HepG2 (cell line): ENCODE results near the gene IYD. TPM values are rescaled to one million over a fixed set of nuclear protein-coding genes. Genes with fewer than 3 reads are reported as not detected.

Experiments
- ETV5 ChIP-seq: IDR thresholded peaks from 2 replicates; pipeline ENCODE4 v1.6.1; 2018; ENCODE audit warnings: missing biosample characterization, missing genetic modification reagents, inconsistent platforms, borderline replicate concordance
- GATAD1 ChIP-seq: IDR thresholded peaks from 2 replicates; pipeline ENCODE4 v1.6.1; 2016; ENCODE audit warnings: missing genetic modification reagents, missing compliant biosample characterization
- HNRNPUL1 ChIP-seq: fragments of 200-400 bp; formaldehyde crosslinking; IDR thresholded peaks from 2 replicates; pipeline ENCODE4 v1.6.1; 2017; ENCODE audit warnings: low read depth, mild to moderate bottlenecking, low read length, moderate library complexity
- KDM2A ChIP-seq: sonication (generic); formaldehyde crosslinking; IDR thresholded peaks from 2 replicates; pipeline ENCODE4 v1.4.0; 2020; ENCODE audit warnings: low read depth, missing genetic modification reagents, borderline replicate concordance
- KDM5B ChIP-seq: sonication (generic); formaldehyde crosslinking; IDR thresholded peaks from 2 replicates; pipeline ENCODE4 v1.4.0; 2020; ENCODE audit warnings: missing genetic modification reagents, mild to moderate bottlenecking, borderline replicate concordance
- MYC ChIP-seq: sonication (generic); formaldehyde crosslinking; IDR thresholded peaks from 2 replicates; pipeline ENCODE4 v1.9.0; 2021; ENCODE audit warnings: missing genetic modification reagents, borderline replicate concordance
- NCOR1 ChIP-seq: fragments of 200-600 bp; sonication (generic); IDR thresholded peaks from 2 replicates; pipeline ENCODE4 v1.7.0; 2017; ENCODE audit warnings: antibody characterized with exemption, low read length, borderline replicate concordance
- NRL ChIP-seq: sonication (generic); formaldehyde crosslinking; IDR thresholded peaks from 2 replicates; pipeline ENCODE4 v1.5.0; 2020; ENCODE audit warnings: missing genetic modification reagents, mild to moderate bottlenecking, moderate library complexity, borderline replicate concordance
- SMC3 ChIP-seq: IDR thresholded peaks from 2 replicates; pipeline ENCODE4 v1.6.1; 2011; ENCODE audit warnings: low read length, improper control_type of control experiment
- SP2 ChIP-seq: sonication (generic); formaldehyde crosslinking; IDR thresholded peaks from 2 replicates; pipeline ENCODE4 v1.5.1; 2020; ENCODE audit warnings: mild to moderate bottlenecking, missing genetic modification reagents
- ZNF263 ChIP-seq: sonication (generic); formaldehyde crosslinking; IDR thresholded peaks from 2 replicates; pipeline ENCODE4 v1.4.0; 2020; ENCODE audit warnings: missing genetic modification reagents
- ZNF567 ChIP-seq: sonication (generic); formaldehyde crosslinking; IDR thresholded peaks from 2 replicates; pipeline ENCODE4 v1.8.1; 2023; ENCODE audit warnings: mild to moderate bottlenecking, missing genetic modification reagents, borderline replicate concordance
- ZNF747 ChIP-seq: sonication (generic); formaldehyde crosslinking; IDR thresholded peaks from 2 replicates; pipeline ENCODE4 v1.8.1; 2023; ENCODE audit warnings: missing genetic modification reagents, mild to moderate bottlenecking, borderline replicate concordance
- ZNF766 ChIP-seq: sonication (generic); formaldehyde crosslinking; IDR thresholded peaks from 2 replicates; pipeline ENCODE4 v1.5.0; 2020; ENCODE audit warnings: missing genetic modification reagents, borderline replicate concordance
- ZNF83 ChIP-seq: sonication (generic); formaldehyde crosslinking; IDR thresholded peaks from 2 replicates; pipeline ENCODE4 v1.4.0; 2020; ENCODE audit warnings: missing genetic modification reagents, mild to moderate bottlenecking, borderline replicate concordance
- ZNF883 ChIP-seq: sonication (generic); formaldehyde crosslinking; IDR thresholded peaks from 2 replicates; pipeline ENCODE4 v1.5.1; 2020; ENCODE audit warnings: mild to moderate bottlenecking, missing genetic modification reagents; ENCODE audit errors: not compliant biosample characterization
- polyA plus RNA-seq, 8 experiments: library from polyadenylated mRNA; depleted of rRNA in 3 of 8; stranded (reverse) in 7 of 8; unstranded in 1 of 8; fragments of >200 nt; fragmentation: Illumina TruSeq in 4 of 8; extraction: Trizol in 4 of 8; gene quantifications; 2 replicates each; pipeline versions ENCODE4 v1.2.1 to v1.2.3, GENCODE V29; 2011 to 2016; ENCODE audit warnings: low read depth in 4 of 8, missing spikeins in 1 of 8, mixed read lengths in 1 of 8; ENCODE audit not compliant: insufficient read depth in 1 of 8
- total RNA-seq, 5 experiments: library from RNA; depleted of rRNA; stranded (reverse); fragments of >200 nt; fragmentation: Illumina TruSeq; extraction: Trizol; gene quantifications; 2 replicates each; pipeline ENCODE4 v1.2.3, GENCODE V29; 2016; ENCODE audit warnings: low read depth in 1 of 5
- TF ChIP-seq, protein P1 (sequence below): sonication (generic); formaldehyde crosslinking; IDR thresholded peaks from 2 replicates; pipeline ENCODE4 v1.8.1; 2023; ENCODE audit warnings: mild to moderate bottlenecking, missing genetic modification reagents
- TF ChIP-seq, protein P2 (sequence below): IDR thresholded peaks from 2 replicates; pipeline ENCODE4 v1.6.1; 2012; ENCODE audit warnings: low read length, improper control_type of control experiment
- TF ChIP-seq, protein P3 (sequence below): sonication (generic); formaldehyde crosslinking; conservative IDR thresholded peaks from 2 replicates; pipeline ENCODE4 v1.8.0; 2022; ENCODE audit warnings: mild to moderate bottlenecking, moderate library complexity, missing genetic modification reagents
- TF ChIP-seq, protein P4 (sequence below): sonication (generic); formaldehyde crosslinking; IDR thresholded peaks from 2 replicates; pipeline ENCODE4 v1.8.0; 2022; ENCODE audit warnings: missing genetic modification reagents, low read depth, mild to moderate bottlenecking, borderline replicate concordance

Gene IYD
- total and polyA plus RNA-seq, 2 of the 13 experiments (the other 11 are each of a cell fraction or from before 2014, with no cell fraction given): 0.01 to 0.46 TPM

DNA sequence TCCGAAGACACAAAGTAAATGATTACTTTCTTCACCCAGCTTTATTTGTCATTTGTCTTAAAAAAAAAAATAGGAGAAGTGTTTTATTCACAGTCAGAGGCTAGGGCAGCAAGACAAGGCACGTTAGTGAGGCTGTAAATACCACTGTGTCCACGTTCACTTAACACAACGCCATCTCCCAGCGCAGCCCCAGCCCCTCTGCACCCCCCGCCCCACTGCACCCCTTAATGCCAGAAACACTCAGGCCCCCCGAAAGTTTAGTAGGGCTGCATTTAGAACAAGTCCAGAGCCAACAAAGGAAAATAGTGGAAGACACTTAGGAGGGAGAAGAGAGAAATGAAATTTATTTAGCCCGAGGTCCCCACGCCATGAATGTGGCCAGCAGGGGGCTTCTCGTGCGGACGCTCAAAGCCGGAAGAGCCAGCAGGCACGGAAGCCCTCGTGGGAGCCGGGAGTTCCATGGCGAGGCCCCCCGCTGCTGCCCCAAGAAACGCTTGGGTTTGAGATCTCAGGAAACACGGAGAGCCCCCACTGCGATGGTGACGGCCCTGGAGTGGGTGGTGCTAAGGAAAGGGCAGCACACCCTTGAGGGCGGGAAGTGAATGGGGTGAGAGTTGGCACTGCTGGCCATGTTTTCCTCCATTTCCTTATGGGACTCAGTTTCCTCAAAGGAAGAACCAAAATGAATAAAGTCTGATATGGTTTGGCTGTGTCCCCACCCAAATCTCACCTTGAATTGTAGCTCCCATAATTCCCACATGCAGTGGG lies 50.2 kb downstream of the IYD start (continued):
- TF ChIP-seq ZNF263 (CRISPR knock-in tag): 0 out of 2 replicates have a peak, but pooled peaks have one; percentile 29
- TF ChIP-seq ZNF766: 0 out of 2 replicates have a peak, but pooled peaks have one; percentile 69
- TF ChIP-seq ZNF567 (CRISPR knock-in tag): no peak
- 0 out of 2 replicates have a peak, but pooled peaks have one; percentile 19 for TF ChIP-seq GATAD1 (CRISPR knock-in tag)
- peak; percentile 60; the same call in 1 of the 2 replicates for TF ChIP-seq KDM5B (CRISPR knock-in tag)
- no peak for TF ChIP-seq ZNF883 (CRISPR knock-in tag)
- TF ChIP-seq KDM2A (CRISPR knock-in tag): peak; percentile 51; the same call in 1 of the 2 replicates
- TF ChIP-seq, protein P1, sequence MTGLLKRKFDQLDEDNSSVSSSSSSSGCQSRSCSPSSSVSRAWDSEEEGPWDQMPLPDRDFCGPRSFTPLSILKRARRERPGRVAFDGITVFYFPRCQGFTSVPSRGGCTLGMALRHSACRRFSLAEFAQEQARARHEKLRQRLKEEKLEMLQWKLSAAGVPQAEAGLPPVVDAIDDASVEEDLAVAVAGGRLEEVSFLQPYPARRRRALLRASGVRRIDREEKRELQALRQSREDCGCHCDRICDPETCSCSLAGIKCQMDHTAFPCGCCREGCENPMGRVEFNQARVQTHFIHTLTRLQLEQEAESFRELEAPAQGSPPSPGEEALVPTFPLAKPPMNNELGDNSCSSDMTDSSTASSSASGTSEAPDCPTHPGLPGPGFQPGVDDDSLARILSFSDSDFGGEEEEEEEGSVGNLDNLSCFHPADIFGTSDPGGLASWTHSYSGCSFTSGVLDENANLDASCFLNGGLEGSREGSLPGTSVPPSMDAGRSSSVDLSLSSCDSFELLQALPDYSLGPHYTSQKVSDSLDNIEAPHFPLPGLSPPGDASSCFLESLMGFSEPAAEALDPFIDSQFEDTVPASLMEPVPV (CRISPR knock-in tag): no peak
- TF ChIP-seq, protein P2, sequence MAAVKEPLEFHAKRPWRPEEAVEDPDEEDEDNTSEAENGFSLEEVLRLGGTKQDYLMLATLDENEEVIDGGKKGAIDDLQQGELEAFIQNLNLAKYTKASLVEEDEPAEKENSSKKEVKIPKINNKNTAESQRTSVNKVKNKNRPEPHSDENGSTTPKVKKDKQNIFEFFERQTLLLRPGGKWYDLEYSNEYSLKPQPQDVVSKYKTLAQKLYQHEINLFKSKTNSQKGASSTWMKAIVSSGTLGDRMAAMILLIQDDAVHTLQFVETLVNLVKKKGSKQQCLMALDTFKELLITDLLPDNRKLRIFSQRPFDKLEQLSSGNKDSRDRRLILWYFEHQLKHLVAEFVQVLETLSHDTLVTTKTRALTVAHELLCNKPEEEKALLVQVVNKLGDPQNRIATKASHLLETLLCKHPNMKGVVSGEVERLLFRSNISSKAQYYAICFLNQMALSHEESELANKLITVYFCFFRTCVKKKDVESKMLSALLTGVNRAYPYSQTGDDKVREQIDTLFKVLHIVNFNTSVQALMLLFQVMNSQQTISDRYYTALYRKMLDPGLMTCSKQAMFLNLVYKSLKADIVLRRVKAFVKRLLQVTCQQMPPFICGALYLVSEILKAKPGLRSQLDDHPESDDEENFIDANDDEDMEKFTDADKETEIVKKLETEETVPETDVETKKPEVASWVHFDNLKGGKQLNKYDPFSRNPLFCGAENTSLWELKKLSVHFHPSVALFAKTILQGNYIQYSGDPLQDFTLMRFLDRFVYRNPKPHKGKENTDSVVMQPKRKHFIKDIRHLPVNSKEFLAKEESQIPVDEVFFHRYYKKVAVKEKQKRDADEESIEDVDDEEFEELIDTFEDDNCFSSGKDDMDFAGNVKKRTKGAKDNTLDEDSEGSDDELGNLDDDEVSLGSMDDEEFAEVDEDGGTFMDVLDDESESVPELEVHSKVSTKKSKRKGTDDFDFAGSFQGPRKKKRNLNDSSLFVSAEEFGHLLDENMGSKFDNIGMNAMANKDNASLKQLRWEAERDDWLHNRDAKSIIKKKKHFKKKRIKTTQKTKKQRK: no peak
- no peak for TF ChIP-seq HNRNPUL1
- TF ChIP-seq NCOR1: no peak
- TF ChIP-seq MYC (CRISPR knock-in tag): 0 out of 2 replicates have a peak, but pooled peaks have one; percentile 29
- peak; percentile 37; the same call in 1 of the 2 replicates for TF ChIP-seq NRL
- TF ChIP-seq SMC3: peak; percentile 52; the same call in 1 of the 2 replicates
- TF ChIP-seq ZNF747 (CRISPR knock-in tag): no peak
- TF ChIP-seq, protein P3, sequence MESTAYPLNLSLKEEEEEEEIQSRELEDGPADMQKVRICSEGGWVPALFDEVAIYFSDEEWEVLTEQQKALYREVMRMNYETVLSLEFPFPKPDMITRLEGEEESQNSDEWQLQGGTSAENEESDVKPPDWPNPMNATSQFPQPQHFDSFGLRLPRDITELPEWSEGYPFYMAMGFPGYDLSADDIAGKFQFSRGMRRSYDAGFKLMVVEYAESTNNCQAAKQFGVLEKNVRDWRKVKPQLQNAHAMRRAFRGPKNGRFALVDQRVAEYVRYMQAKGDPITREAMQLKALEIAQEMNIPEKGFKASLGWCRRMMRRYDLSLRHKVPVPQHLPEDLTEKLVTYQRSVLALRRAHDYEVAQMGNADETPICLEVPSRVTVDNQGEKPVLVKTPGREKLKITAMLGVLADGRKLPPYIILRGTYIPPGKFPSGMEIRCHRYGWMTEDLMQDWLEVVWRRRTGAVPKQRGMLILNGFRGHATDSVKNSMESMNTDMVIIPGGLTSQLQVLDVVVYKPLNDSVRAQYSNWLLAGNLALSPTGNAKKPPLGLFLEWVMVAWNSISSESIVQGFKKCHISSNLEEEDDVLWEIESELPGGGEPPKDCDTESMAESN: peak; percentile 36; the same call in 1 of the 2 replicates
- TF ChIP-seq, protein P4, sequence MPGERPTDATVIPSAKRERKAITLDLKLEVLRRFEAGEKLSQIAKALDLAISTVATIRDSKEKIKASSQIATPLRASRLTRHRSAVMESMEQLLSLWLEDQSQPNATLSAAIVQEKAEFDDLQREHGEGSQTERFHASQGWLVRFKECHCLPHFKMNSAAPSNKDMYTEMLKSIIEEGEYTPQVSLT (CRISPR knock-in tag): no peak
- no peak for TF ChIP-seq SP2 (CRISPR knock-in tag)
- peak; percentile 71 for TF ChIP-seq ETV5 (CRISPR knock-in tag)
- TF ChIP-seq ZNF83 (CRISPR knock-in tag): 0 out of 2 replicates have a peak, but pooled peaks have one; percentile 55
